ENCODE measurements around the gene DMRT3. TPM values are rescaled to one million over a fixed set of nuclear protein-coding genes. Genes with fewer than 3 reads are reported as not detected.

Gene DMRT3
- total RNA-seq, 1 experiment from 2014 or later: not detected

GRCh38 chr9:1026219-1026618 lies 49.8 kb downstream of the DMRT3 start (continued):
- TF ChIP-seq ZNF281 (CRISPR knock-in tag; IDR thresholded peaks at IDR 0.05) (no peak), NR3C1 (CRISPR knock-in tag; conservative IDR thresholded peaks at IDR 0.05; ENCODE audit: low read depth) (no peak), ETV6 (CRISPR knock-in tag; IDR thresholded peaks at IDR 0.05) (no peak), JAZF1 (CRISPR knock-in tag; IDR thresholded peaks at IDR 0.05) (no peak), FOXJ3 (CRISPR knock-in tag; IDR thresholded peaks at IDR 0.05; ENCODE audit: borderline replicate concordance) (no peak), E2F4 (CRISPR knock-in tag; IDR thresholded peaks at IDR 0.05; ENCODE audit: borderline replicate concordance, low read depth) (no peak)

GRCh38 chr9:1028501-1029190 lies 52.2 kb downstream of the DMRT3 start:
- Mint-ChIP-seq H3K4me3 (no peak overlapping the region), H3K4me1 (no peaks in the 10 kb centered on the region), H3K27me3 (ENCODE audit: low read depth) (peaks cover 26% of the 10 kb centered on the region), H3K9me3 (peaks cover 6% of the 10 kb centered on the region), H3K27ac (no peak overlapping the region; the same call in 1 of the 2 replicates), H3K36me3 (no peaks in the 10 kb centered on the region)
- POLR2A ChIA-PET: no interaction called here
- no peak for DNase-seq (ENCODE audit: low spot score)
- CTCF ChIA-PET: interaction anchor here (1.0 kb wide), 1 partner anchor 19 kb away, joined by 3 read pairs; no protein-coding TSS in a partner anchor
- TF ChIP-seq ZNF232 (CRISPR knock-in tag; IDR thresholded peaks at IDR 0.05) (no peak), RORB (CRISPR knock-in tag; IDR thresholded peaks at IDR 0.05) (no peak), ZNF281 (CRISPR knock-in tag; IDR thresholded peaks at IDR 0.05) (no peak), PREB (CRISPR knock-in tag; IDR thresholded peaks at IDR 0.05; ENCODE audit: borderline replicate concordance) (no peak), ZNF317 (CRISPR knock-in tag; IDR thresholded peaks at IDR 0.05; ENCODE audit: borderline replicate concordance, low read depth) (no peak), E2F5 (CRISPR knock-in tag; IDR thresholded peaks at IDR 0.05) (no peak)
- ATAC-seq: no peak

GRCh38 chr9:1031951-1032601 lies 55.6 kb downstream of the DMRT3 start:
- Mint-ChIP-seq H3K27me3 (ENCODE audit: low read depth) (peaks cover 41% of the 10 kb centered on the region), H3K4me3 (no peak overlapping the region), H3K4me1 (no peaks in the 10 kb centered on the region), H3K36me3 (no peaks in the 10 kb centered on the region), H3K27ac (no peak overlapping the region), H3K9me3 (no peaks in the 10 kb centered on the region)
- no peak for ATAC-seq
- ChIA-PET CTCF (interaction anchor here (0.8 to 0.9 kb wide), 2 partner anchors 12 to 23 kb away, joined by 3 read pairs; no protein-coding TSS in a partner anchor), POLR2A (no interaction called here)
- DNase-seq (ENCODE audit: low spot score): no peak
- TF ChIP-seq FOXK1 (CRISPR knock-in tag; IDR thresholded peaks at IDR 0.05): no peak
- no peak for TF ChIP-seq ZNF232 (CRISPR knock-in tag; IDR thresholded peaks at IDR 0.05)
- TF ChIP-seq USF2 (CRISPR knock-in tag; IDR thresholded peaks at IDR 0.05): no peak
- no peak for TF ChIP-seq PRDM15 (CRISPR knock-in tag; IDR thresholded peaks at IDR 0.05)
